GM19438 (cell line): ENCODE measurements around the gene EPHA3.

Experiments
- ATAC-seq: cut with Tn5 transposase; IDR thresholded peaks from one replicate; pipeline ENCODE4 v1.9.1; 2021; ENCODE audit warnings: low read depth; ENCODE audit not compliant: unreplicated experiment

Gene EPHA3

GRCh38 chr3:89144080-89144479 is 36.7 kb downstream of the EPHA3 start:
- ATAC-seq: no peak

GRCh38 chr3:89145995-89146394 is 38.6 kb downstream of the EPHA3 start:
- ATAC-seq: no peak

- no peak for ATAC-seq
Measured at GRCh38 chr3:89154416-89154815, 47.0 kb downstream of the EPHA3 start.

- ATAC-seq: no peak
Measured at GRCh38 chr3:89155811-89156210, 48.4 kb downstream of the EPHA3 start.

GRCh38 chr3:89157575-89157974 is 50.2 kb downstream of the EPHA3 start:
- ATAC-seq: no peak

GRCh38 chr3:89159605-89160004 is 52.2 kb downstream of the EPHA3 start:
- no peak for ATAC-seq

GRCh38 chr3:89164774-89165173 is 57.4 kb downstream of the EPHA3 start:
- no peak for ATAC-seq

- ATAC-seq: no peak
Measured at GRCh38 chr3:89165636-89166263, 58.3 kb downstream of the EPHA3 start.

GRCh38 chr3:89171687-89172545 is 64.5 kb downstream of the EPHA3 start:
- ATAC-seq: no peak

GRCh38 chr3:89173546-89173945 is 66.1 kb downstream of the EPHA3 start:
- no peak for ATAC-seq

GRCh38 chr3:89179355-89180001 is 72.1 kb downstream of the EPHA3 start:
- no peak for ATAC-seq

- ATAC-seq: no peak
Measured at GRCh38 chr3:89180334-89180733, 72.9 kb downstream of the EPHA3 start.

GRCh38 chr3:89182056-89182455 is 74.6 kb downstream of the EPHA3 start:
- ATAC-seq: no peak

GRCh38 chr3:89184151-89184995 is 77.0 kb downstream of the EPHA3 start:
- no peak for ATAC-seq

GRCh38 chr3:89186456-89186855 is 79.0 kb downstream of the EPHA3 start:
- ATAC-seq: no peak

- ATAC-seq: no peak
Measured at GRCh38 chr3:89198591-89198990, 91.2 kb downstream of the EPHA3 start.

GRCh38 chr3:89212619-89213018 is 105.2 kb downstream of the EPHA3 start:
- no peak for ATAC-seq

- no peak for ATAC-seq
Measured at GRCh38 chr3:89216016-89216739, 108.8 kb downstream of the EPHA3 start.

- no peak for ATAC-seq
Measured at GRCh38 chr3:89217148-89217685, 109.8 kb downstream of the EPHA3 start.

GRCh38 chr3:89221924-89222323 is 114.5 kb downstream of the EPHA3 start:
- ATAC-seq: no peak
